ENCODE measurements around the gene DNAJC2. TPM values are rescaled to one million over a fixed set of nuclear protein-coding genes. Genes with fewer than 3 reads are reported as not detected.

DNAJC2 gene
- total RNA-seq, 2 donors from 2014 or later, result 37.6 to 39.4 TPM

- Mint-ChIP-seq H3K36me3 (peaks cover 31 to 43% of the 10 kb centered on the region in 2 donors), H3K27ac (peak overlapping the region; percentile 97 to 99), H3K9me3 (no peaks in the 10 kb centered on the region)
- ATAC-seq (no peak), DNase-seq (ENCODE audit: low spot score in 2 of 2) (no peak)
Observed at GRCh38 chr7:103348452-103348851, 3.9 kb upstream of the DNAJC2 start.

GRCh38 chr7:103347507-103348267, 3.1 kb upstream of the DNAJC2 start, which contains the start of gene PSMC2:
Gene PSMC2 (plus strand): TSS chr7:103347643. CDS start chr7:103347712, 69 bp downstream.
- Mint-ChIP-seq H3K27ac (peak within 1 kb of the TSS; percentile 97 to 99), H3K9me3 (no peaks in the 10 kb centered on the region), H3K36me3 (peaks cover 31 to 43% of the 10 kb centered on the region in 2 donors)
- ATAC-seq (peak; percentile 55 to 77), DNase-seq (ENCODE audit: low spot score in 2 of 2) (peak; percentile 76 to 81)

- peak overlapping the region in 1 of 2 donors; percentile 97 for H3K27ac Mint-ChIP-seq
- no peaks in the 10 kb centered on the region for H3K9me3 Mint-ChIP-seq
Observed at GRCh38 chr7:103346396-103346795, 1.8 kb upstream of the DNAJC2 start.

GRCh38 chr7:103343758-103344452, 662 bp downstream of the DNAJC2 start:
- peak; percentile 25 to 35 for ATAC-seq
- H3K36me3 Mint-ChIP-seq, result peaks cover 39 to 48% of the 10 kb centered on the region in 2 donors
- peak in 1 of 2 donors; percentile 25 for DNase-seq (ENCODE audit: low spot score in 2 of 2)
- H3K9me3 Mint-ChIP-seq, result no peaks in the 10 kb centered on the region
- H3K27ac Mint-ChIP-seq, result peak overlapping the region; percentile 97 to 100

More at GRCh38 chr7:103346396-103346795, 1.8 kb upstream of the DNAJC2 start:
- H3K36me3 Mint-ChIP-seq, result peaks cover 38 to 43% of the 10 kb centered on the region in 2 donors
- DNase-seq (ENCODE audit: low spot score in 2 of 2) (no peak), ATAC-seq (no peak)

GRCh38 chr7:103343332-103343731, 1.2 kb downstream of the DNAJC2 start:
- Mint-ChIP-seq H3K27ac (peak overlapping the region; percentile 70 to 97), H3K36me3 (peaks cover 33 to 47% of the 10 kb centered on the region in 2 donors), H3K9me3 (no peaks in the 10 kb centered on the region)
- ATAC-seq (peak in 1 of 2 donors; percentile 16), DNase-seq (ENCODE audit: low spot score in 2 of 2) (no peak)

- Mint-ChIP-seq H3K27ac (peak overlapping the region in 1 of 2 donors; percentile 74), H3K36me3 (peaks cover 28 to 56% of the 10 kb centered on the region in 2 donors), H3K9me3 (no peaks in the 10 kb centered on the region)
- DNase-seq (ENCODE audit: low spot score in 2 of 2) (no peak), ATAC-seq (no peak)
Observed at GRCh38 chr7:103341466-103341865, 3.1 kb downstream of the DNAJC2 start.

- DNase-seq (ENCODE audit: low spot score in 2 of 2), result no peak
- no peak overlapping the region for H3K27ac Mint-ChIP-seq
- H3K36me3 Mint-ChIP-seq, result peaks cover 22 to 52% of the 10 kb centered on the region in 2 donors
- ATAC-seq, result no peak
- H3K9me3 Mint-ChIP-seq, result no peaks in the 10 kb centered on the region
Observed at GRCh38 chr7:103338864-103339263, 5.7 kb downstream of the DNAJC2 start.

- H3K9me3 Mint-ChIP-seq, result no peaks in the 10 kb centered on the region
- DNase-seq (ENCODE audit: low spot score in 2 of 2), result no peak
- no peak for ATAC-seq
- H3K27ac Mint-ChIP-seq, result peak overlapping the region; percentile 12 to 43
- H3K36me3 Mint-ChIP-seq, result peaks cover 18 to 53% of the 10 kb centered on the region in 2 donors
Observed at GRCh38 chr7:103336761-103337160, 7.8 kb downstream of the DNAJC2 start.

- Mint-ChIP-seq H3K27ac (peak overlapping the region; percentile 88 to 94), H3K9me3 (no peaks in the 10 kb centered on the region), H3K36me3 (peaks cover 4 to 8% of the 10 kb centered on the region in 2 donors)
- DNase-seq (ENCODE audit: low spot score in 2 of 2) (no peak), ATAC-seq (peak; percentile 90)
Observed at GRCh38 chr7:103325744-103326143, 18.8 kb downstream of the DNAJC2 start.

GRCh38 chr7:103317009-103317408, 27.6 kb downstream of the DNAJC2 start:
- DNase-seq (ENCODE audit: low spot score in 2 of 2) (no peak), ATAC-seq (no peak)
- H3K36me3 Mint-ChIP-seq, result peaks cover 9 to 33% of the 10 kb centered on the region in 2 donors
- no peaks in the 10 kb centered on the region for H3K9me3 Mint-ChIP-seq
- H3K27ac Mint-ChIP-seq, result peak overlapping the region; percentile 48 to 51

GRCh38 chr7:103316380-103316941, 28.1 kb downstream of the DNAJC2 start:
- H3K9me3 Mint-ChIP-seq, result no peaks in the 10 kb centered on the region
- ATAC-seq (no peak), DNase-seq (ENCODE audit: low spot score in 2 of 2) (no peak)
- peaks cover 9 to 33% of the 10 kb centered on the region in 2 donors for H3K36me3 Mint-ChIP-seq
- H3K27ac Mint-ChIP-seq, result peak overlapping the region; percentile 48 to 51

GRCh38 chr7:103314852-103315251, 29.7 kb downstream of the DNAJC2 start:
- peak overlapping the region; percentile 58 to 81 for H3K27ac Mint-ChIP-seq
- no peaks in the 10 kb centered on the region for H3K9me3 Mint-ChIP-seq
- ATAC-seq (peak in 1 of 2 donors; percentile 38), DNase-seq (ENCODE audit: low spot score in 2 of 2) (no peak)
- peaks cover 9 to 33% of the 10 kb centered on the region in 2 donors for H3K36me3 Mint-ChIP-seq

- DNase-seq (ENCODE audit: low spot score in 2 of 2) (no peak), ATAC-seq (peak; percentile 12 to 13)
- Mint-ChIP-seq H3K27ac (peak overlapping the region in 1 of 2 donors; percentile 50), H3K9me3 (no peaks in the 10 kb centered on the region), H3K36me3 (peaks cover 9 to 35% of the 10 kb centered on the region in 2 donors)
Observed at GRCh38 chr7:103307503-103308231, 36.9 kb downstream of the DNAJC2 start.

GRCh38 chr7:103301441-103301840, 43.1 kb downstream of the DNAJC2 start:
- Mint-ChIP-seq H3K36me3 (peaks cover 15 to 33% of the 10 kb centered on the region in 2 donors), H3K27ac (no peak overlapping the region), H3K9me3 (no peaks in the 10 kb centered on the region)
- no peak for ATAC-seq
- no peak for DNase-seq (ENCODE audit: low spot score in 2 of 2)

- H3K27ac Mint-ChIP-seq, result no peak overlapping the region
- DNase-seq (ENCODE audit: low spot score in 2 of 2), result no peak
- H3K36me3 Mint-ChIP-seq, result peaks cover 10 to 21% of the 10 kb centered on the region in 2 donors
- no peak for ATAC-seq
- peaks cover 0 to 4% of the 10 kb centered on the region in 2 donors for H3K9me3 Mint-ChIP-seq
Observed at GRCh38 chr7:103299660-103300059, 44.9 kb downstream of the DNAJC2 start.

GRCh38 chr7:103297837-103298179, 46.8 kb downstream of the DNAJC2 start:
- no peak for DNase-seq (ENCODE audit: low spot score in 2 of 2)
- H3K27ac Mint-ChIP-seq, result peak overlapping the region; percentile 94 to 96
- H3K36me3 Mint-ChIP-seq, result peaks cover 6 to 8% of the 10 kb centered on the region in 2 donors
- ATAC-seq, result no peak
- peaks cover 0 to 4% of the 10 kb centered on the region in 2 donors for H3K9me3 Mint-ChIP-seq

All from activated naive CD4-positive, alpha-beta T cell treated with anti-CD3 and anti-CD28 coated beads, Interleukin-2, amount 50 U/mL, for 72 hours (primary cell).